Right atrium auricular region (tissue), 2 donors: Measurements from ENCODE around the gene UNC80. TPM values are rescaled to one million over a fixed set of nuclear protein-coding genes. Genes with fewer than 3 reads are reported as not detected.

Experiments used
- DNase-seq: peaks from one replicate; pipeline ENCODE4 v3.0.0-alpha.2; 2019; ENCODE audit warnings: low spot score
- H3K27ac ChIP-seq, 2 donors: fragments of 200-600 bp; sonication (generic); 1 replicate in 1 of 2; 2 replicates in 1 of 2; pipeline ENCODE4 v1.5.1; 2016 to 2019
- H3K27me3 ChIP-seq, 2 donors: fragments of 200-600 bp; sonication (generic); one replicate each; pipeline versions ENCODE4 v1.5.1 to v1.6.0; 2017 to 2019
- H3K36me3 ChIP-seq: fragments of 200-600 bp; sonication (generic); one replicate; pipeline ENCODE4 v1.5.1; 2016
- H3K4me1 ChIP-seq, 2 donors: fragments of 200-600 bp; sonication (generic); one replicate each; pipeline versions ENCODE4 v1.5.1 to v1.6.0; 2017 to 2019
- H3K4me3 ChIP-seq, 2 donors: fragments of 200-600 bp; sonication (generic); 1 replicate in 1 of 2; 2 replicates in 1 of 2; pipeline ENCODE4 v1.5.1; 2017 to 2019; ENCODE audit warnings: mild to moderate bottlenecking in 1 of 2, moderate library complexity in 1 of 2
- H3K9me3 ChIP-seq, 2 donors: fragments of 200-600 bp; sonication (generic); one replicate each; pipeline ENCODE4 v1.5.1; 2019
- total RNA-seq, 2 donors: library from RNA; depleted of rRNA; stranded (reverse); fragments of >200 nt; gene quantifications; one replicate each; pipeline ENCODE4 v1.1.0, GENCODE V29; 2016
- TF ChIP-seq, protein P1 (sequence below), 2 donors: fragments of 200-600 bp; sonication (generic); IDR thresholded peaks; one replicate each; pipeline ENCODE4 v1.5.1; 2019; ENCODE audit warnings: antibody characterized with exemption in 2 of 2

The UNC80 gene
- total RNA-seq, 2 donors from 2014 or later = 0.20 TPM; not detected in 1

DNA sequence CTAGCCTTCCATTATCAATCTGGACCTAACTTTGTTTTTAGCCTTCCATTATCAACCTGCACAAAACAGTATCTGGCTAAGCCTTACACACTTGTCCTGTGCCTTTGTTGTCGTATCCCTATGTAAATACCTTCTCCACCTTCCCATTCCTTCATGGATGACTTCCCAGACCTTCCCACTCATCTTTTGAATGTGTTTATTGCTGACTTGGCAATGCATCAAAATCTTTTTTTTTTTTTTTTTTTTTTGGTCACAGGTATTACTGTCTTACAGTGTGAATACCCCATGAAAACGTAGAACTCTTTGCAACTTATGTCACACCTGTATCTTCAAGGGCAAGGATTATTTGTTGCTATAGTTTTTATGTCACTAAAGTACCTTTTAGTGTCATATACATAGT is 256.5 kb downstream of the UNC80 start:
- no peak for DNase-seq
- no peak overlapping the region for H3K27ac ChIP-seq
- no peaks in the 10 kb centered on the region for H3K4me1 ChIP-seq
- TF ChIP-seq, protein P1, sequence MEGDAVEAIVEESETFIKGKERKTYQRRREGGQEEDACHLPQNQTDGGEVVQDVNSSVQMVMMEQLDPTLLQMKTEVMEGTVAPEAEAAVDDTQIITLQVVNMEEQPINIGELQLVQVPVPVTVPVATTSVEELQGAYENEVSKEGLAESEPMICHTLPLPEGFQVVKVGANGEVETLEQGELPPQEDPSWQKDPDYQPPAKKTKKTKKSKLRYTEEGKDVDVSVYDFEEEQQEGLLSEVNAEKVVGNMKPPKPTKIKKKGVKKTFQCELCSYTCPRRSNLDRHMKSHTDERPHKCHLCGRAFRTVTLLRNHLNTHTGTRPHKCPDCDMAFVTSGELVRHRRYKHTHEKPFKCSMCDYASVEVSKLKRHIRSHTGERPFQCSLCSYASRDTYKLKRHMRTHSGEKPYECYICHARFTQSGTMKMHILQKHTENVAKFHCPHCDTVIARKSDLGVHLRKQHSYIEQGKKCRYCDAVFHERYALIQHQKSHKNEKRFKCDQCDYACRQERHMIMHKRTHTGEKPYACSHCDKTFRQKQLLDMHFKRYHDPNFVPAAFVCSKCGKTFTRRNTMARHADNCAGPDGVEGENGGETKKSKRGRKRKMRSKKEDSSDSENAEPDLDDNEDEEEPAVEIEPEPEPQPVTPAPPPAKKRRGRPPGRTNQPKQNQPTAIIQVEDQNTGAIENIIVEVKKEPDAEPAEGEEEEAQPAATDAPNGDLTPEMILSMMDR (IDR thresholded peaks at IDR 0.05) = no peak
- H3K9me3 ChIP-seq = no peaks in the 10 kb centered on the region
- no peaks in the 10 kb centered on the region for H3K27me3 ChIP-seq
- H3K36me3 ChIP-seq = peaks cover 28% of the 10 kb centered on the region
- H3K4me3 ChIP-seq = no peak overlapping the region

DNA sequence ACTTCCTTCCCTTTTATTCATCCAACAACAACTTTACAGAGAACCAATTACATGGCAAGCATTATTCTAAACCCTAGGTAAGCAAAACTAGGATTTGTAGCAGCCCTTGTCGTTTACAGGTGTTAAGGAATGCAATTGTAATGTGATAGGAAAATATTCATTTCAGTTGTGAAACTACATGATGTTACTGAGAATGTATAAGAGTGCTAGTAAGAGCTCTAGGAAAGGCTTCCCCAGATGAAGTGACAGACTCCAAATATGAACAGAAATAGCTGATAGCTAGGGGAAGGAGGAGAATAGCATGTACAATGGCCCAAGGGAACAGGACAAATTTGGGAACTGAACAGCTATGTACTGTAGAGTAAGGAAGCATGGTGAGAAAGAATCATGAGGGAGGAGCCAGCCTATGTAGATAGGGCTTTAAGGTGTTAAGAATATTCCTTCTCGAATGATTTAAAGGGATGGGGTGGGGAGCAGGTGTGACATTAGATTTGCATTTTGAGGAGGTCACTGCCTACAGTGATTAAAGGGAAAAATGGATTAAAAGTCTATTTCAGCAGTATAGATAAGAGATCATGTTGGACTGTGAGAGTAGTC is 262.6 kb downstream of the UNC80 start:
- TF ChIP-seq, protein P1 (IDR thresholded peaks at IDR 0.05) = no peak
- Histone ChIP-seq H3K4me3 (no peak overlapping the region), H3K27ac (no peak overlapping the region), H3K27me3 (no peaks in the 10 kb centered on the region), H3K36me3 (no peaks in the 10 kb centered on the region), H3K4me1 (no peaks in the 10 kb centered on the region), H3K9me3 (no peaks in the 10 kb centered on the region)
- DNase-seq = no peak

DNA sequence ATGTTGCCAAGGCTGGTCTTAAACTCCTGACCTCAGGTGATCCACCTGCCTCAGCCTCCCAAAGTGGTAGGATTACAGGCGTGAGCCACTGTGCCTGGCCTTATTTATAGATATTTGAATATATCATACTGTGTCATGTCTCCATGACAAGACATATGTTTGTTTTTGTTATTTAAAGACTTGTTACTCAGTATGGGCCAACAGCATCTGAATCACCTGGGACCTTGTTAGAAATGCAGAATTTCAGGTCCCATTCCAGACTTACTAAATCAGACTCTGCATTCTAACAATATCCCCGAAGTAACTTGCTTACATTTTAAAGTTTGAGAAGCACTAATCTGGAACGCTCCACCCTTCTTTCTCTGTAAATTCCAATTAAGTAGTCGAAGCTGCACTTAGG is 264.0 kb downstream of the UNC80 start:
- no peak for DNase-seq
- no peaks in the 10 kb centered on the region for H3K4me1 ChIP-seq
- no peaks in the 10 kb centered on the region for H3K9me3 ChIP-seq
- H3K36me3 ChIP-seq = no peaks in the 10 kb centered on the region
- no peaks in the 10 kb centered on the region for H3K27me3 ChIP-seq
- TF ChIP-seq, protein P1 (IDR thresholded peaks at IDR 0.05) = no peak
- no peak overlapping the region for H3K4me3 ChIP-seq
- no peak overlapping the region for H3K27ac ChIP-seq

DNA sequence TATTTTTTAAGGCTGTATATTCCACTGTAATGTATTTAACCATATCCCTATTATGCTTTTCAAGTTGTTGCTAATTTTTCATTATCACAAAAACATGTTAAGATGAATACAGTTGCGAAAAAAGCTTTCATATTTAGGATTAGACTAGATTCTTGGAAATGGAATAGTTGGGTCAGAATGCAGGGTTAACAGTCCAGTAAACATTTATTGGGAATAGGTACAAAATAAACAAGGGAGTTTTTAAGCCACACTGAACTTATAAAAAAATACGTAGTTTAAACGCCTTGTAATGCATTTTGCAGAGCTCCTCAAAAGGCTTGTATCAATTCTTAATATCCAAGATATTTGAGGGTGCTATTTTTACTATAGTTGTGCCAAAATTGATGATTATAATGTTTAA is 266.4 kb downstream of the UNC80 start:
- Histone ChIP-seq H3K27me3 (no peaks in the 10 kb centered on the region), H3K27ac (no peak overlapping the region), H3K4me1 (no peaks in the 10 kb centered on the region), H3K36me3 (no peaks in the 10 kb centered on the region), H3K9me3 (no peaks in the 10 kb centered on the region), H3K4me3 (no peak overlapping the region)
- no peak for DNase-seq
- TF ChIP-seq, protein P1 (IDR thresholded peaks at IDR 0.05) = no peak

DNA sequence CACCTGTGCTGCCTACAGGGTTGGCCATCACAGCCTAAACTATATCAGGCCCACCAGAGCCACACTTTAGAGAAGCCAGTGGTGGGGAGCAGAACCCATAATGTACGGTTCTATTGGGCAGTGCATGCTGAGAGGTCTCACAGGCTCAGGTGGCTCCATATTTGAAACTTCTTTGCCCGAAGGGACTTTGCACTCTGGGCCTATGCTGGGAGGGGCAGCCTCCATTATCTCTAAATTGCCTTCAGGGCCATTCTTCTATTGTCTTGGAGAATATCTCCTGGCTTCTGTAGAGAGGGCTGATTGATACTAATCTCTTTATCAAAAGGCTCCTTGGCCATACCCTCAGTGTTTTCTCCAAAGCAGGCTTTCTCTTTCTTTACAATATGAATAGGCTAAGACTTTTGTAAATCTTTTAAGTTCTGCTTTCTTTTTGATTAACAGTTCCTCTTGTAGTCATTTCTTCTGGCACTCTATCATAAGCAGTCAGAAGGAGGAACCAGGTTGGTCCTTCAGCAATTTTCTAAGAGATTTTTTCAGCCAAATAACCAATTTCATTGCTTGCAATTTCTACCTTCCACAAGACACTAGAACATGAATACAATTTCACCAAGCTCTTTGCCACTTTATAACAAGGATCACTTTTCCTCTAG is 275.3 kb downstream of the UNC80 start:
- no peak for DNase-seq
- Histone ChIP-seq H3K4me3 (no peak overlapping the region), H3K4me1 (no peaks in the 10 kb centered on the region), H3K27me3 (no peaks in the 10 kb centered on the region), H3K9me3 (peaks cover 0 to 14% of the 10 kb centered on the region in 2 donors), H3K36me3 (no peaks in the 10 kb centered on the region), H3K27ac (no peak overlapping the region)
- TF ChIP-seq, protein P1 (IDR thresholded peaks at IDR 0.05) = no peak

Other genes with a start within 250 kb of the UNC80 start
- 10 to 100 TPM; 21.0 to 26.4 TPM for gene RPE, start 230.8 kb downstream of the UNC80 start, total RNA-seq